GM21526 (cell line): Measurements from ENCODE around the gene NFKB1.

Source experiments
- ATAC-seq: cut with Tn5 transposase; IDR thresholded peaks from one replicate; pipeline ENCODE4 v1.9.1; 2021; ENCODE audit warnings: moderate library complexity; ENCODE audit not compliant: unreplicated experiment, low FRiP score

The NFKB1 gene

DNA sequence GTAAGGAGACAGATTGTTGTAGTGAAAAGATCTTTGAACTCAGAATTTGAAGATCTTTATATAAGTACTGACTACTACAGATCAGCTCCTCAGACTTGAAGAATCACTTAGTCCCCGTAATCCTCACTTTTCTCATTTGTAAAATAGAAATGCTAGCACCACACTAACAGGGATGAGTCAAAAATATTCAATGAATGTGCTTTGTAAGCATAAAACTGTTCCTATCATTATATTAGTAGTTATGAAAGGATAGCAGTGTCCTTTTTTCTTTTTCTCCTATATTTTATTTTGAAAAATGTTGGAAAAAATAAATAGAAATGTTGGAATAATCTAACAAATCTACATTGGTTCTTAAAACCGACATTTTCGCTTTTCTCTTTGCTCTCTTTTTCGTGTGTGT lies 25.4 kb downstream of the NFKB1 start:
- ATAC-seq = no peak

DNA sequence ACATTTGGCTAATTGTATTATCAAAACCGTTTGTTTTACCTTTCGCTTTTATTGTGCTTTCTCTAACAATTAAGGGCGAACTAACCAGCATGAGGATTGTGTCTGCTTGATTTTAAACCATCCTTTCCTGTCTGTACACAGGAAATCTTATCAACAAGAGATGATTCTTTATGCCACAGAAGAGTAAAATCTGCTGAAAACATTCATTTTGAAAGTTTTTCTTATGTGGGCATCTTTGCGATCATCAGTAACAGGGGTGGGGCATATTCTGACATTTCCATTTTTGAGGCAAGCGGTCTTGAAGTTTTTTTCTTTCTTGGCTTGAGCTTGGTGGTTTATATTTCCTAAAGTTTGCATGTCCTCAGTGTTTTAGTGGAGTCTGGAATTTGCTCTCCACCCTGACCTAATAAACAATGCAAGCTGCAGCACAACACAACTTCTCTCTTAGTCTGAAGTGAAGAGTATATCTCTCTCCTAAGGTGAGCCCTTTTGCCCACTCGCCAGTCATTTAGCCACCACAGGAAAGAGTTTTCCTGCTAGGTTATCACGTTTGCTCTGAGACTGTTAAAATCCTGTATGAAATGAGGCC lies 26.6 kb downstream of the NFKB1 start:
- ATAC-seq = no peak

DNA sequence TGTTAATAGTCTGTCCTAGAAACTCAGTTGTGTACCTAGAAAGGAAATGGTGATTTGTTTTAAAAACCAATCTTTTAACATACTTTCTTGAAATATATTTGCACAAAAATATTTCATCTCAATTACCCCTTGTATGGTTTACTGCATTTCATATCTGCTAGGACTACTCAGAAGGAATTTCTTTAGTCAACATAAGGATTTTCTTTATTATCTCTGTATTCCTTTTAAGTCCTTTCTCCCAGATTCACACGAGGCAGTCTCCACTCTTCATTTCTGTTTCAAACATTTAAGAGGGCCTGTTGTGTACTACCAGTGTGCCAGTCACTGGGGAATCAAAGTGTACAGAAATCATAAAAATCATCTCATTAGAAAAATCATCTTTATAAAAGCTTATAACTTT lies 28.8 kb downstream of the NFKB1 start:
- no peak for ATAC-seq

DNA sequence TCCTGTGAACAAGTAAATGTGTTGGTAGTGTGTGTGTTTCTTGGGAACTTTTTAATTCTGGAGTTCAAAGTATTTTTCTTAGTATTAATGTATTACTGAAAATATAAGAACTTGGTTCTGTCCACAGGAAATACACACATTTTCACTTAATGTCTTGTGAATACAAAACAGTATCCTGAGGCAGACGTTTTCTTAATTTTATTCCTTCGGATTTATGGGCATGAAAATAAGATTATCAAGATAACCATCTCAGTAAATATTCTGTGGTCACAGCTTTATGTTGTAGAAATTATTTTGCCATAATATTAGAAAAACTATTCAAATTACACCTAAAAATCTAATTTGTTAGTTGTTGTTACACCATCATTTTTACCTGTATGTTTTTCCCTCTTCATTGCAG lies 29.8 kb downstream of the NFKB1 start:
- ATAC-seq = no peak

DNA sequence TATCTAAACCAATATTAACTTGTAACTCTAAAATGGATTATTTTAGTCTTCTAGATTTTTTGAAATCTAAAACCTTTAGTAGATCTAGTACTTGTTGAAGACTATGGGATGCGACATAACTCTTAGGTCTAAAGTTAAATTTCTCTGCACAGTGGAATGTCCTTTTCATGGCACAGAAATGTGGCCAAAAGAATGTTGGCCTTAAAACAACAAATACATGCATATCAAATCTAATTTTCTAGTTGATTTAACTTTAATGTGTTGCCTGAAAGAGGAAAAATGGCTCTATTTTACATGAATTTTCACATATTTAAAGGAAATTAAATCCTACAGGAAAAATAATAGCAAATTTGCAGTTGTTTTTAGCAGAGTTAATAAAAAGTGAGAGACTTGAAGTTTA lies 30.3 kb downstream of the NFKB1 start:
- no peak for ATAC-seq

DNA sequence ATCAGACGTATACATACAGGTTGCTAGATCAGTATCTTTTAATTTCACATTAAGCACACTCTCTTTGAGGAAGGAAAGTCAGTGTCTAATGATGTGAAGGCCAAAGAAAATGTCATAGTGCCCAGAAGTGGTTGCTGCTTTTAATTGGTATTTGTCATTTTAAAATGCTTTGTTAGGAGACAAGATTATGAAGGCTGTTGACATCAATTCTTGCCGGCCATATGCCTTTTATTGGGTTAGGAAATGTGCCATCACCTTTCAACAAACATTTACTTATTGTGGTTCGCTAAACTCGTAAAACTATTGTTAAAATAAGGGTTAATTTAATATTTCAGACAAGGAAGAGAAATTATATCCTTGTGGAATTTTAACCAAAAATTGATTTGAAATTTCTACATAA lies 32.2 kb downstream of the NFKB1 start:
- ATAC-seq = no peak

DNA sequence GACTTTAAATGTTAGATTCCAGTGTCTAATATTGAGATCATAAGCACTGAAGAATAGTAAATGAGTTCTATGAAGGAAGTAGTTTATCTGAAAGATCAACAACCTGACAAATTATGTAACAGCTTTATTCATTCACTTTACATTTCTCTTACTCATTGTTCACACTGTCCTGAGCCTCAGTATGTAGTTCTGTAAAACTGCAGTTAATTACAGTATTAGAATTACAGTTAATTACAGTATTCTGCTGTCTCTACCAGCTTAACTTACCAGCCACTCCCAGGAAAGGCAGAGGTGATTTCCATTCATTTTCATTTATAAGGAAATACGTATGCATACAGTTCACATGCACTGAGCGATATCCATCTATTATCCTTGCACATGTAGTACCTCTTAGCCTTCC lies 32.7 kb downstream of the NFKB1 start:
- no peak for ATAC-seq

DNA sequence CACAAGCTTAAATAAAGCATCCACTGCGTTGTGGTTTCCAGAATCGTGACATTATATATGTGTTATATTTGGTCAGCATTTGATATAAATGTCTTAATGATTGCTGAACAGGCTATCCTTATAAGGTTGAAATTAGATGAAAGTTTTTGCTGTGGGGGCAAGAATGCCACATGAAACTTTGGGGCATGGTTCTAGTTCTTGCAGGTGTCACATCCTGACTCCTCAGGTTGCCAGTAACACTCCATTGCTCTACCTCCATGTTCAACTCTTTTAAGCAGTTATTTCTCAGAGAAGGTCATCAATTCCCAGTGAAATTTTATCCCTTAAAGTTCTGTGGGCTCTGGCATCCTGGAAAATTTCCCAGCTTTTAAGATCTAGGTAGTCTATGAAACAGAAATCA lies 33.7 kb downstream of the NFKB1 start:
- no peak for ATAC-seq

DNA sequence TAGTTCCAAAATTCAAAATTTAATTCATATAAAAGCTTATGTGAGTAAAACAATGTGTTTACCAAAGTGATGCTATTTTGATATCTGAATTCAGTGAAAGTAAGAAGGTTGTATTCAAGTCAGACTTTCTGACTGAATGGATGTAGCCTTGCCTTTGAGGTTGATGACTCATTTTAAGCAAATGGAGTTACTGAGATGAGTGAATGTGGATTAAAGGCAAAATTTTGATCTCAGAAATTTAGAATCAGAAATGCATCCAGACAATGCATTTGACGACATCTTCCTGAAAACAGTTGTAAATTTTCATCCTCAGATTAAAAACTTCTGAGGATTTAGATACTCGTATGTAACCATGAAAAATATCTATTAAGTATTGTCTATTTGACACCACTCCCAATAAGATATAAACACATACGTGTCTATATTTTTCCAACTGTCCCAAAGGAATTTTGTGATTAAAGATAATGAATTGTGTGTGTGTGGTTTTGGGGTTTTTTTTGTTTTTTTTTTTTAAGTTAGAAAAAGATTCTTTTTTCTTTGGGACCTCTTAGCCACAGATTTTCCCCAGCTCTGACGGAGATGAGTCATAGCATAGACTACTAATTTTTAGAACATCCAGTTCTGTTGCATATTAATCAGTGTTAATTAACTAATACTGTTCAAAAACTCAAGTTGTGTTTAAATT lies 34.4 kb downstream of the NFKB1 start:
- peak; percentile 71 for ATAC-seq

DNA sequence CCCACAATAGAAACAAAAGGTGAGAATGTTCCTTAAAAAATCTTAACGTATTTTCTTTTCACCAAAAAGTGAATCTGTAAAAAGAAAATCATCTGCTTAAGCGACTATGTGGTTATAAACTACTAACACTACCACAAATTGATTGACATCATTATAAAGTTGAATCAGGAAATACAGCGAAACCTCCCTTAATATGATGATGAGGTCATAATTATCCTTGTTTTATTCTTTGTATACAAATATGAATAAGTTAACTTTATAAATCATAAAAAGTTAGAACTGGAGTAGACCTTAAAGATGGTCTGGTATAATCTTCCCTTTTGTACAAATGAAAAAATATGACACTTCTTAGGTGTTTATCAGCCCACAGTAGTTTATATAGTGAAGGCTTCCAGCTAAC lies 35.6 kb downstream of the NFKB1 start:
- ATAC-seq = no peak

DNA sequence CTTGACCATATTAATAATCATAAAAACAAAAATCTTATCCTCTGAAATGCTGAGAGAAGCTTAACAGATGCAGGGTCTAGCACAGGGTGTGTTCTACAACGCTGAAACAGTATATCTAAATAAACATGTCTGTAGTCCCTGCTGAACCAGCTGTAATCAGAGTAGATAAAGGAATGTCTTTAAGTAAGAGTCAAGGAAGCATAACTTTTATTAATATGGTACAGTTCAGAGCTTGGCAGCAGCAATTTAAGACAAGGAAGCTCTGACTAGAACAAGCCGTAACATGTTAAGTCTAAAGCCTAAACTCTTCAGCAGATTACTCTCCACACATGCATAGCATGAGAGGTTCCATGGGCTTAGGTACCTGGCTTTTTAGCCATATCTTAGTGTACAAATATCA lies 36.1 kb downstream of the NFKB1 start:
- ATAC-seq = no peak

DNA sequence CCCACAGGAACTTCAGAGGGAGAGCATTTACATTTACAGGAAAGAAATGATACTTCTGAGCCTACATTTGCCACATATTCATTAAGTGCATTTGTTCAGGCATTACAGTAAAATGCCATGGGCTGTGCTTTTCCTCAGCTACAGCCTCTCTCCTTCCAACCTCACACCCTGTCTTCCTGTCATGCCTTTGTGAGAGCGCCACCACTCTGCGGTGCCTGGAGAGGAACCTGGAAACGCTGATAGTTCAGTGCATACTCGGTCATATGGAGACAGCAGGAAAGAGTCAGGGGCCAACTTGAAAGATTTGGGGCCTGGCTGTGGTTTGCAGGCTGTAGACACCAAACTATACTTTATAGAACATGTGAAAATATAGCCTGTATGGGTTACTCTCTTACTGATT lies 40.5 kb downstream of the NFKB1 start:
- ATAC-seq = no peak

DNA sequence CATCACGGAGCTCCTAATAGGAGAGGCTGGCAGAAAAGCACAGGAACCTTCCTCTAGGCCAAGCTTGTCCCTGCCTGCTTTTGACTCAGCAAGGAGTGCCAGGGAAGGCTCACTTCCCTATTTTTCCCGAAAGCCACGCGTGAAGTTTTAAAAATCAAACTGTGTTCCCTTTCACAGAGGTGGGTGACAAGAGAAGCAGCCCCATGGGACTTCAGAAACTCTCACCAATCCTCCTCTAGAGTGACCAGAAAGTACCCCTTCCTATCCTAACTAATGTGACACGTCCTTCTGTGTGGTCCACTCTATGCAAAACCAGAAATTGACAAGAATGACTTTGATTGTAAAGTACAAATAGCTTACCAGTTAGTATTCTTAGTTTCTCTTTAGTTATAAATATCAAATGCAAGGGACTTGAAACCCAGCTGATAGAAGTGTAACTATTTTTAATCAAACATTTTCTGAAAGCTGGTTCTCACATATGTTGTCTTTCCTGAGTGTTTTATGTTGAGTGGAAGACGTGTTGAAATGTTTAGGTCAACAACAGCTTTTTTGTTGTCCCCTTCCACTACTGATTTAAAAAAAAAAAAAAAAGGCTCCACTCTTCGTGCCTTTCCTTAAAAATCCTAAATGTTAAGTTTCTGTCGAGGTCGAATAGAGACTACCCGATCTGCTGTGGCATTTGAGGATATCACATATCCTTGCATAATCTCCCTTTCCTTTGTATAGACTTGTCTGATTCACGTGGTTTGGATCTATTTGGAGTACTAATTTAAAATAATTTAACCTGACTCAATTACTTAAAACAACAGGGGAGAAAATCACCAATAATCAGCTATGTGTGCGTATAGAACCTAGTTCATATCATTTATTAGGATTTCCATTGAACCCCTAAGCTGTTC lies 42.1 kb downstream of the NFKB1 start:
- ATAC-seq = peak; percentile 69

DNA sequence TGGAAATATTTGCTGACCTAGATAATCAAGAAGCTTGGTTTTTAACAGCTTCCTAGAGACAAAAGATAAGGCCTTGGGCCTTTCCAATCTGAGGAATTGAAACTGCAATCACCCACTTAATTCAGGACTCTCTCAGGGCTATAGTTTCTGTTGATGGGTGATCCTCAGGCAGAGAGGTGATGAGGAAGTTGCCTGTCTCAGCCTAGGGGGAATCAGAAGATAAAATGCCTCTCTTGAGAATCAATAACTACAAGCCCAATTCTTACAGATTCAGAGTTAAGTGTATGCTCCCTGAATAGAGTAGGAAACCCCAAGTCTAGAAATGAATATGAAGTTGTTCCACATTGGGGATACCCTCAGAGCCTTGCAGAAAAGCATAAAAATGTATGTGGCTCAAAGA lies 45.5 kb downstream of the NFKB1 start:
- ATAC-seq = no peak

DNA sequence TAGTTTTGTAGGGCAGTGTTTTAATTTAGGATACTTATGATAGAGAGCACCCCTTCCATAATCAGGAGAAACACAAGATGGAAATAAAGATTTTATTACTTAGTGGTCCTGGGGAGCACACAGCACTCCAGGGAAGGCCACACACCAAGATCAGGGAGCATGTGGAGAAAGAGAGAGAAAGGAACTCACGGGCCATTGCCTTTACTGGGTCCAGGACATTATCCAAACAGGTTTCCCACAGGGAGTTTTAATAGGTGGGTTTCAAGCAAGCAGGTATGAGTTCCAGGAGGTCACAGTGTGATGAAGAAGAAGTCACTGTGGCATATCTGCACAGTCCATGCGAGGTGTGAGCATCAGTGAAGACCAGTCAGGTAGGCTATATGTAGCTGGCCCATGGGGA lies 46.8 kb downstream of the NFKB1 start:
- no peak for ATAC-seq

DNA sequence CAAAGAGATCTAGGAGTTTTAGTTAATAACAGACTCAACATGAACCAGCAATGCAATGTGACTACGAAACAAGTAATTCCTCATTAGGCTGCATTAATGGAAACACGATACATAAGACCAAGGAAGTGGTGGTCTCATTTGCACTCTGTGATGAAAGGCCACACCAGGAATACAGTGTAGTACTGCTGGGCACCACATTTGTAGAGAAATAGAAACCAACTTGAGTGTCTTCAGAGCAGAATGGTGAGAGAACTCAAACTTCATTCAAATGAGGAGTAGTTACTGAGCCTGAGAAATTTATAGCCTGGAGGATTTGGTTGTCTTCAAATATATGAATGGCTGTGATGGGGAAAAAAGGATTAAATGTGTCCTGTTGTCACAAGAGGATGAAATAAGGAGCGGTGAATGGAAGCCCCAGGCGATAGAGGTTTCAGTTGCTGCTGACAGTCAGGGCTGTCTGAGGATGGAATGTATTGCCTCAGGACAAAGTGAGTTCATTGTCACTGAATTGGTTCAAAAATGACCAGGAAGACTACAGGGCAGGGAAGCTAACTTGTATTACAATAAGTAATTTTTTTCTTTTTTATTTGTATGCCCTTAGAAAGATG lies 50.9 kb downstream of the NFKB1 start:
- no peak for ATAC-seq

DNA sequence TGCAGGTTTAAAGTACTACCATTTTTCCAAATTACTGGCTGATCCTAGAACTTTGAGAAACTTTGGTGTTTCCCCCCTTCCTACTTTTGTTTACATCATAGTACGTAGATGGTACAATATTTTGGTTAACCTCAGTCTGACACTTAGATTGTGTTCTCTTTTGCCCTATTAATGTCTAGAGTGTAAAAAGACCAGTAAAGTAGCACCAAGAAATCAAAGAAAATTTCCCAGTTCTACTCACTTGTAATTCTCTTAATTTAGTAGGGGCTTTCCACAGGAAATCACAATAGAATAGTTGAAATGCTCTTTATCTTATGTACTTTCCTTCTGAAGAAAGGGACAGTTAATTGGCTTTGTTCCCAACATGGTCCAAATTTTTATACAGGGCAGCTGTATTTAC lies 51.6 kb downstream of the NFKB1 start:
- no peak for ATAC-seq

DNA sequence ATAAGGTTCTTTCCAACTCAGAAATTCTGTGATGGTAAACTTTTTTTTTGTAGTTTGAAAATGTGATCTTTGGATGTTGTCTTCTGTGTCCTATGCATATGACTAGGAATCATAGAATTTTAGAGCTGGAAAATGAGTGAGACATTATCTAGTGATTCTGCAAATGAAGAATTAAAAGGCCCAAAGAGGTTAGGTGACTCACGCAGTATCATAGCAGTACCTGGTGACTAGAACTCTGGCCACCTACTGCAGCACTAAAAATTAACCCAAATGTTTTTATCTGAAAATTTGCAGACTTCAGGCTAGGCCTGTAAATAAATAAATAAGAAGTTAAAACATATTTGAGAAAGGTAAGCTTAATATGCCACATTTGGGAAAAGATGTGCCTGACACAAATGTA lies 52.8 kb downstream of the NFKB1 start:
- ATAC-seq = no peak

DNA sequence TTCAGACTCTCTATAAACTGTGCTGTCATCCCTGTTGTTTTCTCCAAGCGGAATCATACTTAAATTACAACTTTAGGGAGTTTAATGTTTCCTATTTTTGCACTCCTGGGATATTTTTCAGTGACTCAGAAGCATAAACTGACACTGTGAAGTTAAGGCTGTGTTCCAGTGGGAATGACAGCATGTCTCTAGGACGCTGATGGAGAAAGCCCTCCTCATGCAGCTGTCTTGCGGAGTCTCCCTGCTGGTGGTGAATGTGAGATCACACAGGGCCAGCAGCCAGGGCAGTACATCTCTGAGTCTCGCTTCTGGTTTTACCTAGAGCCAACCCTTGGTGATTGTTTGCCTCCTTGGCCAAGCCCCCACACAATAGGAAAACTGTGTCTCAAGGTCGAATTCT lies 53.3 kb downstream of the NFKB1 start:
- ATAC-seq = no peak

DNA sequence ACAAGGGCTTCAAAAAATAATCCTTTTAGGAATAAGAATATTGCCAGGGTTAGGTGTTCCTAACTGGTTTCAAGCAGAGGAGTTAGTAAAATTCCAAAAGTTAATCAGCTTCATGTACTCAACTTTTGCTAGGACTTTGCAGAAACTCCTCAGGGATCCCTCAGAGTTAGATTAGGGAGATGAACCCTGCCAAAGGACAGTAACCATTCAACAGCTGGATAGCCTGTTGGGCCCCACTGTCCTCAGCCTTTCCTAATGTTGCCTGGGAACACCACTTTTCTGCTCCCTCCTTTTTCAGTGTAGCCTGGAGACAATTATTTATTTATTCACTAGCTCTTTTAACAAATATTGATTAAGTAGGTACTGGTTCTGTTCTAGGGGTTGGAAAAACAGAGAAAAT lies 53.8 kb downstream of the NFKB1 start:
- ATAC-seq = no peak

DNA sequence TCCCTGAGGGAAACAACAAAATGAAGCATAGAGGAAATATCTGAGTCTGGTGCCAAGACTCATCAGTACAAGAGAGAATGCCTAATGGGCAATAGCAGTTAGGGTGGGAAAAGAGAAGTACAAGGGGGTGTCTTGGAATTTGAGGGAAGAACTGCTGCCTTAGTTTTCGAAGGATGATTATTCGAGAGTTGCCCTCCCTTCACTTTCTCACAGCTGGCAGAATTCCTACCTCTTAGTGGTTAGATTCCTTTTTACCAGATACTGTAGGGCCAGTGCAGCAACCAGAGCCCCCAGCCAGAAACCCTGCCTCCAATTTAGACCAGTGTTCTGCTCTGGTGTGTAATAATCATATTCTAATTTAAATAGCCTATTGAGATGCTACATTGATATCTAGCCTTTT lies 56.5 kb downstream of the NFKB1 start:
- no peak for ATAC-seq
